ENCODE data around the gene DNAAF3.

Gene DNAAF3

DNA sequence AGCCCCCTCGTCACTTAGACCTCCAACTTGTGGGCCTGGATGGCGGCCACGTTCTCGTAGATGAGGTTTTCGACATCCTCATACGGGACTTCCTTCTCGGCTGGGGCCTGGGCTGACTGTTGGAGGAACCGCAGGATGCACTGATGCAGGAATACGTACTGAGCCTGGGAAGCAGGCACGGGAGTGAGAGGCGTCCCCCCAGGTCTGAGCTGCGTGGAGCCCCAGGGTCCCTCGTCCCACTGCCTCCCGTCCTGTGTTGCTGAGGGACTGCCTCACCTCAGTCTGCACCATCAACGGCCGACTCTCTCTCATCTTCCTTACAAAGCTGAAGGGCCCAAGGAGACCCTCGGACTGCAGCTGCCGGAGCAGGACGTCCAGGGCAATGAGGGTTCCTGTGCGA, 15.3 kb upstream of the DNAAF3 start:
- H3K4me3 ChIP-seq (ENCODE audit: low read length), result no peak overlapping the region
- TF ChIP-seq, protein P1, sequence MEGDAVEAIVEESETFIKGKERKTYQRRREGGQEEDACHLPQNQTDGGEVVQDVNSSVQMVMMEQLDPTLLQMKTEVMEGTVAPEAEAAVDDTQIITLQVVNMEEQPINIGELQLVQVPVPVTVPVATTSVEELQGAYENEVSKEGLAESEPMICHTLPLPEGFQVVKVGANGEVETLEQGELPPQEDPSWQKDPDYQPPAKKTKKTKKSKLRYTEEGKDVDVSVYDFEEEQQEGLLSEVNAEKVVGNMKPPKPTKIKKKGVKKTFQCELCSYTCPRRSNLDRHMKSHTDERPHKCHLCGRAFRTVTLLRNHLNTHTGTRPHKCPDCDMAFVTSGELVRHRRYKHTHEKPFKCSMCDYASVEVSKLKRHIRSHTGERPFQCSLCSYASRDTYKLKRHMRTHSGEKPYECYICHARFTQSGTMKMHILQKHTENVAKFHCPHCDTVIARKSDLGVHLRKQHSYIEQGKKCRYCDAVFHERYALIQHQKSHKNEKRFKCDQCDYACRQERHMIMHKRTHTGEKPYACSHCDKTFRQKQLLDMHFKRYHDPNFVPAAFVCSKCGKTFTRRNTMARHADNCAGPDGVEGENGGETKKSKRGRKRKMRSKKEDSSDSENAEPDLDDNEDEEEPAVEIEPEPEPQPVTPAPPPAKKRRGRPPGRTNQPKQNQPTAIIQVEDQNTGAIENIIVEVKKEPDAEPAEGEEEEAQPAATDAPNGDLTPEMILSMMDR (IDR thresholded peaks at IDR 0.05; ENCODE audit: low read depth, low read length), result no peak
- TF ChIP-seq EZH2phosphoT487 (IDR thresholded peaks at IDR 0.05; ENCODE audit: low read depth), result no peak
- H3K4me2 ChIP-seq (ENCODE audit: low read length), result no peak overlapping the region
- no peaks in the 10 kb centered on the region for H3K79me2 ChIP-seq (ENCODE audit: low read length)
- no peak overlapping the region for H2AFZ ChIP-seq (ENCODE audit: low read depth, low read length)
- H3K4me1 ChIP-seq (ENCODE audit: low read length), result no peaks in the 10 kb centered on the region
- no peaks in the 10 kb centered on the region for H3K9me3 ChIP-seq (ENCODE audit: insufficient read depth, low read length)
- no peaks in the 10 kb centered on the region for H4K20me1 ChIP-seq (ENCODE audit: insufficient read depth, low read length)
- no peak overlapping the region for H3K9ac ChIP-seq (ENCODE audit: low read length)
- H3K27me3 ChIP-seq (ENCODE audit: low read depth, low read length), result peaks cover 7% of the 10 kb centered on the region; the same call in 1 of the 2 replicates
- no peak overlapping the region for H3K27ac ChIP-seq (ENCODE audit: low read length)
- H3K36me3 ChIP-seq (replicated peaks; ENCODE audit: low read depth, low read length), result no peaks in the 10 kb centered on the region

DNA sequence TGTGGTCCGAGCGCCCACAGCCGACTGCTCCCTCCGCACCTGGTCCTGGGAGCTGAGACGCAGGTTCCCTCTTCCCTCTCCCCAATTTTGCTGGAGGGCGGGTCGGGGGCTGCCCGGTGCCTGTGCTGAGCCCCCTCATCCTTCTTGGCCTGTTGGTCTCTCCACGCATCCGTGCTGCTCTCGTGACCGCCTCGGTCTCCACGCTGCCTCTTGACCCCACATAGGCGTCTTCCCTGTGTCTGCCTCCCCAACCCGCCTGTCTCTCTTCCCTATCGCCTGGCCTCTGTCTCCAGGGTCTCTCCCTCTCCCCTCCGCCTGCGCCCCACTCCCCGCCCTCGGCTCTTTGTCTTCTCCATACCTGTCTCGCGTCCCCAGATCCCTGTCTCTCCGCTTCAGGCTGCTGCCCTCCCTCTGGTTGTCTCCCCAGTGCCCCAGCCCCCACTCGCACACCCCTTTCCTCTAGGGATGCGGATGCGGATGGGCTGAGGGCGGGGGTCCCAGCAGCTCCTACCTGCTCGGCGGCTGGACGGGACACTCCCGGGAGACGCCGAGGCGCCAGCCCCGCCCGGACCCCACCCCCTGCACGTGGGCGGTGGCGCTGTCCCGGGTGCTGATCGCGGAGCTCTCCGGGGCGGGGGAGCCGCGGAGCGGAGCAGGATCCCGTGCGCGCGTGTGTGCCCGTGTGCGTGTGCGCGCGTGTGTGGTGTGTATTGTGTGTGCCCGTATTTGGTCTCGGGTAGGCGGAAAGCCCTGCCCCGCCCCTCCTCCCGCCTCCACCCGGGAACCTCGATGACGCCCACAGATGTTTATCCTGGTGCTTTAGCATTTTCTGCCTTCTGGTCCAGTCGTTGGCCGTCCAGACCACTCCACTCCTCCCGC, 13.4 kb upstream of the DNAAF3 start, which contains the start of gene SYT5:
SYT5 (minus strand) TSS at position 684 of the 879 bp plus-strand sequence. CDS start 1,248 bp downstream, outside the sequence.
- TF ChIP-seq EZH2phosphoT487 (IDR thresholded peaks at IDR 0.05; ENCODE audit: low read depth), result no peak
- TF ChIP-seq, protein P1 (IDR thresholded peaks at IDR 0.05; ENCODE audit: low read depth, low read length), result no peak
- no peak within 1 kb of the TSS for H3K4me3 ChIP-seq (ENCODE audit: low read length)

DNA sequence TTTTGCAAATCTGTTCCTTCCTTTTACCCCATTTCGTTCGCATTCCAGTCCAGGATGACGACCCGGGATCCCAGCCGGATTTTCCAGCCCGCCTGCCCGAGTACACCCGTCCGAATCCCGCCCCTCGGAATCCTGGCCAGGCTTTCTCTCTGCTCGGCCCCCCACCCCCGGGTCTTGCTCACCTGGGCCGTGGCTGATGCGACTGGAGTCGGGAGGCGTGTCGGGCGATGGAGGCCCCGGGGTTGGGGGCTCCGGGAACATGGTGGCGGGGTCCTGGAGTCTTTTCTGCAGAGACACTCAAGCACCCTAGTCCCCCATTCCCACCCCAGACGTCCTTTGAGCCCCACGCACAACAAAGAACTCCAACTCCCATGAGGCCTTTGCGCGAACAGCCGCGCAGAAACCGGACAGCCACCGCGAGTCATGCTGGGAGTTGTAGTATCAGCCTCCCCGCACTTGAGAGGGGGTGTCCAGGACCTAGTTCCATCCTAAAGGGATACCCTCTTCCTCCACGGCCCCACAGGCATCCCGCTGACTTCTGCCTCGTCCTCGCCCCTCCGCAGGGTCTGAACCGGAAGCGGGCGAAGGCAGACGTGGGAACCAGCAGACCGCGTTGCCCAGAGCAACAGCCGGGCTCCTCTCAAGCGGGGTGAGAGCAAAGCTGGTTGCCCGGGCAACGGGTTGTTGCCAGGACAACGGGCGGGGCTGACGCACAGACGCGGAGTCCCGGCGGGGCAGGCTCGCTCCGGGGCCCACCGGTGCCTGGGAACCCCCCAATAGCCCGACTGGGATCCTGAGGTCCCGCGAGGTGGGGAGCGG, 12.6 kb upstream of the DNAAF3 start:
- no peaks in the 10 kb centered on the region for H3K79me2 ChIP-seq (ENCODE audit: low read length)
- no peaks in the 10 kb centered on the region for H4K20me1 ChIP-seq (ENCODE audit: insufficient read depth, low read length)
- no peaks in the 10 kb centered on the region for H3K4me1 ChIP-seq (ENCODE audit: low read length)
- no peak overlapping the region for H3K9ac ChIP-seq (ENCODE audit: low read length)
- H3K9me3 ChIP-seq (ENCODE audit: insufficient read depth, low read length), result no peaks in the 10 kb centered on the region
- no peaks in the 10 kb centered on the region for H3K36me3 ChIP-seq (replicated peaks; ENCODE audit: low read depth, low read length)
- H2AFZ ChIP-seq (ENCODE audit: low read depth, low read length), result no peak overlapping the region
- H3K4me2 ChIP-seq (ENCODE audit: low read length), result no peak overlapping the region
- no peak overlapping the region for H3K4me3 ChIP-seq (ENCODE audit: low read length)
- 0 out of 2 replicates have a peak, but pooled peaks cover 3% of the 10 kb centered on the region for H3K27me3 ChIP-seq (ENCODE audit: low read depth, low read length)
- TF ChIP-seq EZH2phosphoT487 (IDR thresholded peaks at IDR 0.05; ENCODE audit: low read depth), result no peak
- TF ChIP-seq, protein P1 (IDR thresholded peaks at IDR 0.05; ENCODE audit: low read depth, low read length), result no peak
- no peak overlapping the region for H3K27ac ChIP-seq (ENCODE audit: low read length)

More for the DNA sequence above, 13.4 kb upstream of the DNAAF3 start, which contains the start of gene SYT5:
- Histone ChIP-seq H4K20me1 (ENCODE audit: insufficient read depth, low read length) (no peaks in the 10 kb centered on the region), H2AFZ (ENCODE audit: low read depth, low read length) (no peak within 1 kb of the TSS), H3K9me3 (ENCODE audit: insufficient read depth, low read length) (no peaks in the 10 kb centered on the region), H3K4me2 (ENCODE audit: low read length) (no peak within 1 kb of the TSS), H3K4me1 (ENCODE audit: low read length) (no peaks in the 10 kb centered on the region), H3K9ac (ENCODE audit: low read length) (no peak within 1 kb of the TSS), H3K79me2 (ENCODE audit: low read length) (no peaks in the 10 kb centered on the region), H3K27me3 (ENCODE audit: low read depth, low read length) (0 out of 2 replicates have a peak, but pooled peaks cover 3% of the 10 kb centered on the region), H3K36me3 (replicated peaks; ENCODE audit: low read depth, low read length) (no peaks in the 10 kb centered on the region), H3K27ac (ENCODE audit: low read length) (no peak within 1 kb of the TSS)

DNA sequence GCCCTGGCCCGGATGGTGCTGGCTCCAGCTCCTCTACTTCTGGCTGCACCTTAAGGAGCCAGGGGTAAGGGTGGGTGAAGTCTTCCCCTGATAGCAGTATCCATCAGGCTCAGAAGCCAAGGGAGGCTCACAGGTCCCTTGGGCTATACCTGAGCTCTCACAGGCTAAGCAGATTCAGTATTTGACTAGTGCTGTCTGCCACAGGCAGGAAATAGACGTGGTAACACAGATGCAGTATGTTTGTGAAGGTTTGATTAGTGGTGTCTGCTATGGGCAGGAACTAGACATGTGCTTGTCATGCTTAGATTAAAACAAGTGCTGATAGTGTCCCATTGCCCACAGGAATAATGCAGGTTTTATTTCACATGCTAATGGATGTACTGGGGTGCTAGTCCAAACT, 9.7 kb upstream of the DNAAF3 start:
- no peak overlapping the region for H3K9ac ChIP-seq (ENCODE audit: low read length)
- H3K9me3 ChIP-seq (ENCODE audit: insufficient read depth, low read length), result no peaks in the 10 kb centered on the region
- no peaks in the 10 kb centered on the region for H3K36me3 ChIP-seq (replicated peaks; ENCODE audit: low read depth, low read length)
- TF ChIP-seq, protein P1 (IDR thresholded peaks at IDR 0.05; ENCODE audit: low read depth, low read length), result no peak
- TF ChIP-seq EZH2phosphoT487 (IDR thresholded peaks at IDR 0.05; ENCODE audit: low read depth), result no peak
- H3K4me3 ChIP-seq (ENCODE audit: low read length), result no peak overlapping the region
- no peaks in the 10 kb centered on the region for H3K4me1 ChIP-seq (ENCODE audit: low read length)
- H3K27me3 ChIP-seq (ENCODE audit: low read depth, low read length), result no peaks in the 10 kb centered on the region
- no peak overlapping the region for H2AFZ ChIP-seq (ENCODE audit: low read depth, low read length)
- H3K27ac ChIP-seq (ENCODE audit: low read length), result no peak overlapping the region
- H4K20me1 ChIP-seq (ENCODE audit: insufficient read depth, low read length), result no peaks in the 10 kb centered on the region
- no peak overlapping the region for H3K4me2 ChIP-seq (ENCODE audit: low read length)
- H3K79me2 ChIP-seq (ENCODE audit: low read length), result no peaks in the 10 kb centered on the region
